NB4 (cell line): Measurements from ENCODE around the gene VWCE.

ENCODE experiments used
- MYC ChIP-seq: IDR thresholded peaks from 2 replicates; pipeline ENCODE4 v1.6.1; 2011; ENCODE audit warnings: low read depth, low read length
- POLR2A ChIP-seq: IDR thresholded peaks from 2 replicates; pipeline ENCODE4 v1.6.1; 2011; ENCODE audit warnings: mild to moderate bottlenecking; ENCODE audit not compliant: insufficient read length; ENCODE audit errors: extremely low read depth
- TF ChIP-seq, protein P1 (sequence below): IDR thresholded peaks from one replicate; pipeline ENCODE4 v1.5.1; 2012; ENCODE audit warnings: low read depth, low read length

- TF ChIP-seq, protein P1, sequence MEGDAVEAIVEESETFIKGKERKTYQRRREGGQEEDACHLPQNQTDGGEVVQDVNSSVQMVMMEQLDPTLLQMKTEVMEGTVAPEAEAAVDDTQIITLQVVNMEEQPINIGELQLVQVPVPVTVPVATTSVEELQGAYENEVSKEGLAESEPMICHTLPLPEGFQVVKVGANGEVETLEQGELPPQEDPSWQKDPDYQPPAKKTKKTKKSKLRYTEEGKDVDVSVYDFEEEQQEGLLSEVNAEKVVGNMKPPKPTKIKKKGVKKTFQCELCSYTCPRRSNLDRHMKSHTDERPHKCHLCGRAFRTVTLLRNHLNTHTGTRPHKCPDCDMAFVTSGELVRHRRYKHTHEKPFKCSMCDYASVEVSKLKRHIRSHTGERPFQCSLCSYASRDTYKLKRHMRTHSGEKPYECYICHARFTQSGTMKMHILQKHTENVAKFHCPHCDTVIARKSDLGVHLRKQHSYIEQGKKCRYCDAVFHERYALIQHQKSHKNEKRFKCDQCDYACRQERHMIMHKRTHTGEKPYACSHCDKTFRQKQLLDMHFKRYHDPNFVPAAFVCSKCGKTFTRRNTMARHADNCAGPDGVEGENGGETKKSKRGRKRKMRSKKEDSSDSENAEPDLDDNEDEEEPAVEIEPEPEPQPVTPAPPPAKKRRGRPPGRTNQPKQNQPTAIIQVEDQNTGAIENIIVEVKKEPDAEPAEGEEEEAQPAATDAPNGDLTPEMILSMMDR = no peak
- no peak for TF ChIP-seq POLR2A
- no peak for TF ChIP-seq MYC
These were observed 22.4 kb downstream of the VWCE start for GRCh38 chr11:61272731-61273130.
